Stomach (tissue), 4 donors: ENCODE measurements around the gene ANK2.

Source experiments
- EP300 ChIP-seq: sonication (generic); formaldehyde crosslinking; IDR thresholded peaks from one replicate; pipeline ENCODE4 v1.6.1; 2017; ENCODE audit warnings: antibody characterized with exemption
- POLR2A ChIP-seq, 4 donors: fragments of 450-650 bp; IDR thresholded peaks; one replicate each; pipeline ENCODE4 v1.6.1; 2016; ENCODE audit warnings: antibody characterized with exemption in 4 of 4, control low read depth in 2 of 4, mild to moderate bottlenecking in 1 of 4, moderate library complexity in 1 of 4
- POLR2AphosphoS5 ChIP-seq, 3 donors: sonication (generic); formaldehyde crosslinking; IDR thresholded peaks; one replicate each; pipeline ENCODE4 v1.6.1; 2016; ENCODE audit warnings: antibody characterized with exemption in 3 of 3
- TF ChIP-seq, protein P1 (sequence below), 7 experiments: fragments of 450-650 bp in 4 of 7; fragments of 200-600 bp in 3 of 7; sonication (generic) in 3 of 7; IDR thresholded peaks; one replicate each; pipeline ENCODE4 v1.5.1; 2016 to 2019; ENCODE audit warnings: antibody characterized with exemption in 7 of 7, control low read depth in 2 of 7, mild to moderate bottlenecking in 1 of 7

DNA sequence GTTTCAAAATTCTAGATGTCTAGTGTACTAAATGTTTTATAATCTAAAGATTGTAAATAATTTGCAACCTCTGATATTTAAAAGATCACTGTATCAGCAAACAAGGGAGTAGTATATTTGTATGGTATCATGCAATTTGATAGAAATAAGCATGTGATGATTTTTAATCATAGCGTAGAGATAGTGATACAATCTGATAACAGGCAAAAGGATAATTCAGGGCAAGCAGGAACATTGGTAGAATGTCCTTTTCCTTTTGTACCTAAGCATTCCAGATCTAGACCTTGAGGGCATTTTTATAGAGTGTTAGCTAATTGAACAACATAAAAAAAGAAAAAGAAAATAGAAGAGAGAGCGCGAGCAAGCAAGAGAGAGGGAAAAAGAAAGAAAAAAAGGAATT is 1.4 kb downstream of the ANK2 start:
- TF ChIP-seq, protein P1, sequence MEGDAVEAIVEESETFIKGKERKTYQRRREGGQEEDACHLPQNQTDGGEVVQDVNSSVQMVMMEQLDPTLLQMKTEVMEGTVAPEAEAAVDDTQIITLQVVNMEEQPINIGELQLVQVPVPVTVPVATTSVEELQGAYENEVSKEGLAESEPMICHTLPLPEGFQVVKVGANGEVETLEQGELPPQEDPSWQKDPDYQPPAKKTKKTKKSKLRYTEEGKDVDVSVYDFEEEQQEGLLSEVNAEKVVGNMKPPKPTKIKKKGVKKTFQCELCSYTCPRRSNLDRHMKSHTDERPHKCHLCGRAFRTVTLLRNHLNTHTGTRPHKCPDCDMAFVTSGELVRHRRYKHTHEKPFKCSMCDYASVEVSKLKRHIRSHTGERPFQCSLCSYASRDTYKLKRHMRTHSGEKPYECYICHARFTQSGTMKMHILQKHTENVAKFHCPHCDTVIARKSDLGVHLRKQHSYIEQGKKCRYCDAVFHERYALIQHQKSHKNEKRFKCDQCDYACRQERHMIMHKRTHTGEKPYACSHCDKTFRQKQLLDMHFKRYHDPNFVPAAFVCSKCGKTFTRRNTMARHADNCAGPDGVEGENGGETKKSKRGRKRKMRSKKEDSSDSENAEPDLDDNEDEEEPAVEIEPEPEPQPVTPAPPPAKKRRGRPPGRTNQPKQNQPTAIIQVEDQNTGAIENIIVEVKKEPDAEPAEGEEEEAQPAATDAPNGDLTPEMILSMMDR (IDR thresholded peaks at IDR 0.05): no peak
- TF ChIP-seq POLR2A (IDR thresholded peaks at IDR 0.05) (no peak), EP300 (no peak), POLR2AphosphoS5 (IDR thresholded peaks at IDR 0.05) (no peak)
